GM18498 (cell line): ENCODE measurements around the gene EXOC6B.
"Not testable (repeated sequence)": the region's sequence is repeated elsewhere in the genome, so short reads cannot be mapped to it uniquely, and the experiment has no call there.

Experiments used
- ATAC-seq: cut with Tn5 transposase; IDR thresholded peaks from one replicate; pipeline ENCODE4 v1.9.1; 2021; ENCODE audit warnings: mild to moderate bottlenecking, moderate library complexity; ENCODE audit not compliant: unreplicated experiment

The EXOC6B gene

DNA sequence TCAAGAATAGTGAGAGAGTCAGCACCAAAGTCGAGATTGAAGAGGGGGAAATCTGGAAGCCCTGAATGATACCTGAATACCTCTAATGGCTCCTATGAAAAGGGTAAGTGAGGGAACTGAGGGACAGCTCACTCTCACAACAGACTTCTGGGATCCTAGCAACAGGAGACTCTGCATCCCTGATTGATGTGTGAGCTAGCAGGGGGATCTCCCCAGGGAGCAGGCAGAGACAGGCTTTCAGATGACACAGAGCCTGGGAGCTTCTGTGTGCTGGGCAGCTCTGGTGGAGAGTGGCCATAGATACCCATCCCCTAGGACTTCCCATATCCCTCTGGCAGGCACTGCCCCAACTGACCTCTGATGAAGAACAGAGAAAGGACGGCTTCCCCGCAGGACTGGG, 206.2 kb downstream of the EXOC6B start:
- ATAC-seq, result no peak

DNA sequence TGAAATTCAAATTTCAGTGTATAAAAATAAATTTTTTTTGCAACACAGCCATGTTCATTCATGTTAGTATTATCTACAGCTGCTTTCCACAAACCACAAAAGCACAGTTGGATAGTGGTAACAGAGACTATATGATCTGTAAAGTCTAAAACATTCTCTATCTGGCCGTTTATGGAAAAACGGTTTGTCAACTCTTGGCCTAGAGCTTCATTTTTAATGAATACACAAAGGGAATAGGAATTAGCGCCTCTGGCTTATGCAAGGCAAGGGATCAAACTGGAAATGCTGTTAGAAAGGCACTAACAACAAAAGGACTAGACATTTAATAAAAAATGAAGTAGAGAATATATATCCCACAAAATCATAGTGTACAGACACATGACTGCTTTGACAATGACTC, 211.9 kb downstream of the EXOC6B start:
- no peak for ATAC-seq

DNA sequence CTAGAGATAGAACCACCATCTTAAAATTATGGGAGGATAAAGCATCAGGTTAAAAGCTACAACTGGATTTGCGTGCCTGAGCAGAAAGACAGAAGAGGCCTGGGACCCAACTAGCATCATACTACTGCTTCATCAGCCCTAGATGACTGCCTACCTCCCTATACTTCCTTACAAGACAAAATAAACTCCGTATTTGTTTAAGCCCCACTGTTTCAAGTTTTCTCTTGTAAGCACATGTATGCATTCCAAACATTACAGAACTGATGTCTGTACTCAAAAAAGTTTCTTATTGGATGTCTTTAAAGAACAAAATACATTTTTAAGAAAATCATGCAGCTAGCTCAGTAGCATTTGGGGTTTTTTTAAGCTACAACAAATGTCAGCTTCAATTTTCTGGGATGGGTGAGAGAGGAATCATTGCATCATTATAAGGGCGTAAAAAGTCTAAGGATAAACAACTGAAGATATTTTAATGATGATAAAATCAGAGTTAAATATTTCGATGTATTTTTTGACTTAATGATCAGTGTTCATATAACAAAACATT, 213.1 kb downstream of the EXOC6B start:
- no peak for ATAC-seq

DNA sequence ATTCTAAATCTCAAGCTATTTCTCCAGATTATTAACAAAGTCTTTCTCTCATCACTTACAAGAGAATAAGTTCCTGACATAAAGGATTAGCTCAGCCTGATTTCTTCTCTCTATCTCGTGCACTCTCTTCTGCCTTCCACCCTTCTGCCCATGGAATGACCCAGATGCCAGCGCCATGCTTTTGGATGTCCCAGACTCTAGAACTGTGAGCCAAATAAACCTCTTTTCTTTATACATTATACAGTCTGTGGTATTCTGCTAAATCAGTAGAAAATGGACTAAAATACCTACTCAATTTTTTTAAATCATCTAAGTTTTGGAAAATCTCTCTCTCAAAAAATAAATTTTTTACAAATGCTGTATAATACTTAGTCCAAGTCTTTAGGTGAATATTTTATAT, 218.6 kb downstream of the EXOC6B start:
- no peak for ATAC-seq

DNA sequence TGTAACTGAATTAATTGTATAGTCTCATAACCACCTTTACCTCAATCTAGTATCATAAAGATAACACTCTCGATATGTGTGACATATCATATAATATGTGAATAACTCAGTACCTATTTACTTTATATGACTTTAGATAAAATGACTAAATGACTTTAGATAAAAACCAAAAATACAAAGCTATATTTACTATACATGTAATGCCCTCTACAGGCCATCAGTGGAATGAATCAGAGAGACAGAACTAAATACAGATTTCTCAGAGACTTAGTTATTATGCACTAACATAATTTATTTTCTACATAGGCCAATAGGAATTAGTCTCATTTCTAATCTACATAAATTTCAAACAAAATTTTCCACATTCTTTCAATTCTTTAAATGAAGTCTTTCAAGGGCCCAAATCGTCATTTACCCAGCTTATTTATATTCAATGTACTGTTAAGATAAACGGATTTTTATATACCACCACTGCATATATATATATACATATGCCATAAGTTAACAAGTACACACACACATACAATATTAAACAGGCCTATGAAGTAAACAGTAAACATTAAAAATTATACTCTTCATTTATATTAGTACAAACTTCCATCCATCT, 219.9 kb downstream of the EXOC6B start:
- no peak for ATAC-seq

DNA sequence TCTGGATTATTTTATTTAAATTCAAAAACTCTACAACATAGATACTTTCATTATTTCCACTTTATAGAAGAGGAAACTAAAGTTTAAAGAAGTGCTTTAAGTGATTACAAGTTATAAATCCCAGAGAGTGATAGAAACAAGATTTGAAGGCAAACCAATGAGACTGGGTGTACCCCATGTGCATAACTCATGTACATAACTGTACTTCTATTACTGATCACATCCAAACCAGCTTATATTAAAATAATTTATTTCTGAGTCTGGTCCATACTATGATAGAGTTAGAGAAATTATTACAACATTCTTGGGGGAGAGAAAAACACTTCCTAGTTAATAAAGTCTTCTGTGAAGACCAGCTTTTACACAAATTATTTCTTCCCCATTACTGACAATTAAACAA, 221.4 kb downstream of the EXOC6B start:
- no peak for ATAC-seq

DNA sequence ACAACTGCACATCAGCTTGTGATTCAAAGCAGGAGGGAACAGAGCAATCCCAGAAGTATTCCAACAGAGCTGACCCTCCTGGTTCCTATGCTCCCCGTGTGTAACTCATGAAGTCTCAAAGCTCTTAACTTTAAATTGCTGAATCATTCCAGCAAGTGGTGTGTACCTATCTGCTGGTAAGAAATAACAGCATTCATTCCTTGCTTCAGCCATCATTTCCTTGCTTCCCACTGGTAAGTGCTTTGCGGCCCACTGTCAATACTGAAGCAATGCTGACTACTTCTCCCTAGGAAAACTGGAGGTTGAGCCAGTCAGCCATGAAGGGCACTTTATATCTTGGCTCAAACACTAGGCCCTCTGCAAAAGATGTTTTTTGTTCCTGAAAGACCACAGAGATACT, 222.4 kb downstream of the EXOC6B start:
- no peak for ATAC-seq

DNA sequence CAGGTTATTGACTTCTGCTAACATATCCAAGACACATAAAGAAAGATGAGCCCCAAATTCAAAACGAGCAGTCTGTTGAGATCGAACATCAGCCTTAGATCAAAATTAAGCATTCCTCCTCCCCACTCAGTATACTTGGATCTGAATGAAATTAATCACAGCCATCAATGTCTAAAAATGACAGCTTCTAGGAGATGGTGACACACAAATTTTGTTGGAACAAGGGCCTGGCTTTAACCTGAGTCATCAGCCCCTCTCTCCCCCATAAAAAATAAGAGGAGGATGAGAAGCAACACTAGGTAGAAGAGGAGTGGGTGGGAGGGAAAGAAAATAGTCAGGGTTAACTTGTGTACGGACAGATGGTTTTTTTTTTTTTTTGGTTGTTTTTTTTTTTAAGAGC, 223.1 kb downstream of the EXOC6B start:
- no peak for ATAC-seq

DNA sequence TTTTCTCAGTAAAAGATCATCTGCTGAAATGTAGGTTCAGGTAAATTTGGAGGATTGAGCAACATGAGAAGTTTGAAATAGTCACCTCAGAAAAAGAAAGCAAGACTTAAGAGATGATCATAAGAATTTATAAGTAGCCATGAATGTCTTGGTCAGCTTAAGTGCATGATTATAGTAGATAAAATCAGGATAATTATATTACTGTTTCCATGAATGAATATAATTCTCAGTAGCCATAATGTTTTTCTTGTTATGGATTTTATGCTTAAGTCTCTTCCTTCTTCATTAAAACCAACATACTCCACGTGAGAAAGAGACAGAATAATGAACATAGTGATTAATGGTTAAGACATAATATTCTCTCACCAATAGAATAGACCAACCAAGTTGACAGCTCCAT, 223.7 kb downstream of the EXOC6B start:
- no peak for ATAC-seq

DNA sequence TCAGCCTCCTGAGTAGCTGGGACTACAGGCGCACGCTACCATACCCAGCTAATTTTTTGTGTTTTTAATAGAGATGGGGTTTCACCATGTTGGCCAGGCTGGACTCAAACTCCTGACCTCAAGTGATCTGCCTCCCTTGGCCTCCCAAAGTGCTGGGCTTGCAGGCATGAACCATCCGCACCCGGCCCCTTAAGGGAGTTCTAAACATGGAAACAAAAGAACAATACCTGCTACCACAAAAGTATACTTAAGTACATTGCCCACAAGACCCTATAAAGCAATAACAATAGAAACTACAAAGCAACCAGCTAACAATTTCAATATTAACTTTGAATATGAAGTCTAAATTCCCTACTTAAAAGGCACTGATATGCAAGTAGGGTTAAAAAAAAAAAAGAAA, 242.0 kb downstream of the EXOC6B start:
- not testable (repeated sequence) for ATAC-seq

DNA sequence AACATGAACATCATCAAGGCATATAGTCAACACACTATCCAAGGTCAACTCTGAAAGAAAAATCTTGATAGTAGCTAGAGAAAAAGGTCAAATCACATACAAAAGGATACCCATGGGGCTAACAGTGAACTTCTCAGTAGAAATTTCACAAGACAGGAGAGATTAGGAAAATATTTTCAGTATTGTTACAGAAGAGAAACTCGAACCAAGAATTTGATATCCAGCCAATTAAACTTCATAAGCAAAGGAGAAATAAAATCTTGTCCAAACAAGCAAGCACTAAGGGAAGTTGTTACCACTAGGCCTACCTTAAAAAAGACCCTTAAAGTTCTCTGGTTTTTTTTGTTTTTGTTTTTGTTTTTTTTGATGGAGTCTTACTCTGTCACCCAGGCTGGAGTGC, 242.5 kb downstream of the EXOC6B start:
- ATAC-seq, result no peak

DNA sequence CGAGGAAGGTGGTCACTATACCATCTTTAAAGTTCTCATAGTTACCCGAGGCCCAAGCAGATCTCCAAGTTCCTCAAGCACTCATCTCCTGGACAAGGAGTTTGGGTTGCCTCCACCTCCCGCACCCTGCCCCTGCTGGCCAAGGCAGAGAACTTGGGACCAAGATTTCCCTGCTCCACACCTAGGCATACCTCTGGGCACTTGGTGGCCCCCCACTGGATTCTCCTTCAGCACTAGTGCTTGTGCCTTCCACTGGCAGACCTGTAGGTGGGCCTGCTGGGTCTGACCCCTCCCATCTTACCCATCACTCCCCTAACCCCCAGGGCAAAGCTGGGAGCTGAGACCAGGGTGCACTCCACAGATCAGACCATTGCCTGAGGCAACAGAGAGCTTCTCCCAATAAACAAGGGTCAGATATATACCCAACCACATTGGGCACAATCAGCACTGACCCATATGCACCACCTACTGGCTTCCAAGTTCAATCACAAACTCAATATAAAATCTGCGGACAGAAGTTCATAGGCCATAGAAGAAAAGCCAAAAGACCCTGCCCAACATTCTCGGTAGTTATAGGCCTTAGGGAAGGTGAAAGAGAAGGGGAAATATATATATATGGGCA, 244.2 kb downstream of the EXOC6B start:
- ATAC-seq, result no peak

DNA sequence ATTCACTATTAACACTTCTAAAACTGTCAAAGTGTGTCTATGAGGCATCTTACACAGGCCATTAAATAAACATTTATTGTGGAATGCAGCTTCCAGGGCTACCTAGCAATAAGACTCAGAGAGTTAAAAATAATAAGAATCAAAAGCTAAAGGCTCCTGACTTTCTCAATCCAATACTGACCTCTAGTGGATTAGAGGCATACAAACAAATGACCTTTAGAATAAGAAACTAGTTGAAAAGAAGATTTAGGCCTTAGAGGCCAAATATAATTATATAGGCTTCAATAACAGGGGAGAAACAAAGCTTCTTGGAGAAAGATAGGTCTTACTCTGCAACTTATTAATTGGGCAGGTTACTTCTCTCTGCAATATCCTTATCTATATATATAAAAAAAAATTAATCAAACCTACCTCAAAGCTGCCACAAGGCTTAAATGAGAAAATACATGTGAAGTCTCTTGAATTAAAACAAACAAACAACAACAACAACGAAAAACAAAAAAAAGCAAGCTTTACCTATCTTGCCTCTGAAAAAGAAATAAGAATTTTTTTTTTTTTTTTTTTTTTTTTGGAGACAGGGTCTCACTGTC, 246.1 kb downstream of the EXOC6B start:
- no peak for ATAC-seq

DNA sequence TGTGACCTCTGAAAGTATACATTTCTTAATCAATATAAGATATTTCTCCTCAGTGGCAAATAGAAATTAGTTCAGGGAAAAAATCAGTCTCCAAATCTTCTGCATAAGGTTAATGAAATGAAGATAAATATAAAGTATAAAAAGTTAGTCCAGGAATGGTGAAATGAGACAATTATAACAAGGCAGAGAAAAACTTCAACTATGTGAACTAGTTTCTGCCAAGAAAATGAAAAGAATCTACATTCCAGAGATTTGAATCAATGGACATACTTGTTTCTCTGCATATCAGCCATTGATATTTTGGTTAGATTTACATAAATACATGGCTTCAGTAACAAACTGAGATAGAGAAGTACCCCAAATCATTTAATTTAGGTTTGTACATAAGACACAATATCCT, 249.0 kb downstream of the EXOC6B start:
- no peak for ATAC-seq

DNA sequence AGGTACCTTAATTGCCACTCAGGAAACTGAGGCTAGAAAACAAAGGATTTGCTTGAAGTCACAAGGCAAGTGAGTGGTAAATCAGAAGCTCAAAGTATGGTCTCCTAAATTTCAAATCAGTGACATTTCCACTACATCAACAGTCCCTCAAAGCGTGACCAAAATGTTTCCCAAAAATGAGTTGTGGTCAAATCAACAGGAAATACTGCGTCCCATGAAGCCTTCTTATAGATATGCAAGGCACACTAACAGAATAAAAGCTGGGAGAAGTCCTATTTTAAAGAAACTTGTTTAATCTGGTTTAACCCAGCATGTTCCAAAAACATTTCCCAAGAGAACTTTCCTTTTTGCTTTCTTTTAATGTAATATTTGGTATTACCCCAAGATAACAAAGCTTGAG, 249.4 kb downstream of the EXOC6B start:
- ATAC-seq, result no peak

DNA sequence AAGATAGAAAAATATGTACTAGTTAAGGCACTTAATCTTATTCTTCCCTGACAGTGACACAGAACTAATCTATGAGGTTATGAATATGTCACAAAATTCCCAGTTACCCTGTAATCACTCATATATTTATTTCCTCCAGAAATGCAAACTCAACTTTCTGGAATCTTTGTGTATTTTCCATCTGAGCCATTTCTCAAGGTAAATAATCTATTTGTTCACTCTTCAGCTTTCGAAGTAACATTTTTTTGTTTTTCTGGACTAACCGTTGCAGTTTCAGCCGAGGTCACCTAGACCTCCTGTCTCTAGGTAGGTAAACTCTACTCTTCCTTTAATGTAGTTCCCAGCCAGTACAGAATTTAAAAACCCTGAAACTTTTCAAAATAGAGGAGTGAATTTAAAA, 250.9 kb downstream of the EXOC6B start:
- ATAC-seq, result no peak

DNA sequence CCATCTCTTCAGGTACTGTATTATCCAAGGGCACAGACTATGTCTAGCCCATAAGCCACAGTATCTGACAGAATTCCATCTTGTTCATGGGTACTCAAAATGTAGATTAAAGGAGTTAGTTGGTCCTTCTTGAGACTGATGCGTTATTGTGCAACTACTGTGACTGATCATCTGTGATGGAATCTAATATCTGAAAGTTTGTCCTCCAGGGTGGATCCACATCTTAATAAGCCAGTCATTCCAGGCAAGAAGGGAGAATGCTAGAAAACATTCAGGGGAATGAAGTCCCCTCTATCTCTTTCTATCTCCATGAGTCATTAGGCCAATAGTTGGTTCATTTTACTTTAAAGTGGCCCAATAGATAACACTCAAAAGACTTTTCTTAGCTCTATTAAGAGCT, 252.6 kb downstream of the EXOC6B start:
- ATAC-seq, result no peak

DNA sequence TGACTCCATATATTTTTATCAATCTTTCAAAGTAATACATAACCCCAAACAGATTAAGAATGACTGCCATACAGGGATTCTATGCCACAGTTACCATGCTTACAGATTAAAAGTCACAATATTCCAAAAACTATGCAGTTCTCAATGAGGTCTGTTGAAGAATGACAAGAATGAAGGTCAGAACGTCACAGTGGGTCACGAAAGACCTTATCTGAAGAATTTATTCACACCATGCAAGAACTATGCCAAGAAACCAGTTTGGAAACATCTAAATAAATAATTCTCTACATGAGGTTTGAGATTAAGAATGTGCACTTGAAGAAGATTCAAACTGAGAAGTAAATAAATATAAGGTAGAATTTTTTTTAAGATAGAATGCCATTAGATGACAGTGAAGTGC, 253.3 kb downstream of the EXOC6B start:
- ATAC-seq, result no peak

DNA sequence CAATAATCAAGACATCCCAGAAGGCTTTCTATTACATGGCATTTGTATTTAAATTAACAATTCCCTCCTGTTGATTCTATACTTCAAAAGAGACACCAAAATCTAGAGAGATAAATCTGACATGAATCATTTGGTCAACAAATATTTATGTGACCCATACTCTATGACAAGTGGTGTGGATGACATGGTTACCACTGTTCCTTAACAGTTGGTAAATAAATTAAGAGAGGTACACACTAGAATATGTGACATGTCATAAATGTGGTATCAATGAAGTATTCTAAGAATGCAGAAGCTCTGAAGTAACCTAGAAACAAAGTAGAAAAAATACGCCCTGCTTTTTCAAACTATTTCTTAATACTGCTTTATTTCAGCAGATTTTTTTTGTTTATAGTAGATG, 255.4 kb downstream of the EXOC6B start:
- ATAC-seq, result no peak

DNA sequence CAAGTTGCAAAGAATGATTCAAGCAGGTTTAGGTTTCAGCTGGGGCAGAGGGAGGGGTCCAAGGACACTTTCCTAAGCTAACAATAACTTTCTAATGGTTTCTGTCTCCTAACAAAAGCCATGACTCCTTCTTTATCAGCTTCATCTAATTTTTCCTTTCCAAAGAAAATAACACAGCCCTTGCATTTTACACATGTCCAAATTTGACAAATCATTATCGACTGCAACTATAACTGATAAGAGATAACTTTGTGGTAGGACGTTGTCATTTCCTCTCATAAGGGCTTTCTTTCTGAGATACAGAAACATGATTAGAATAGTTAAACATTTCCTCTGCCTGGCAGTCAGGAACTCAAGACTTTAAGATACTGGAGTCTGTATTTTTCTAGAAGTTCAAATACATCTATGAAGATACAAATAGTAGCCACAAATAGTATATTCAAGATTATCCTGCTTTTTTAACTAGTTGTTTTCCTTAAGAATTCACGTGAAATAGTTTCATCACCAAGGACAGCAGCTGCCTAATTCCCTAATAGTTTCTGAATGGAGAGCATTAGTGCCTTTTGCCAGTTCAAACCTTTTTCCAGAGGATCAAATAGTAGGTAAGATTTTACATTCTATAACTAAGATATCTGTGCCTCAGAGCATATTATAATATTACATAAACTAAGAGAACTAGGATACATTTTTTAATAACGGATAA, 263.2 kb downstream of the EXOC6B start:
- no peak for ATAC-seq

DNA sequence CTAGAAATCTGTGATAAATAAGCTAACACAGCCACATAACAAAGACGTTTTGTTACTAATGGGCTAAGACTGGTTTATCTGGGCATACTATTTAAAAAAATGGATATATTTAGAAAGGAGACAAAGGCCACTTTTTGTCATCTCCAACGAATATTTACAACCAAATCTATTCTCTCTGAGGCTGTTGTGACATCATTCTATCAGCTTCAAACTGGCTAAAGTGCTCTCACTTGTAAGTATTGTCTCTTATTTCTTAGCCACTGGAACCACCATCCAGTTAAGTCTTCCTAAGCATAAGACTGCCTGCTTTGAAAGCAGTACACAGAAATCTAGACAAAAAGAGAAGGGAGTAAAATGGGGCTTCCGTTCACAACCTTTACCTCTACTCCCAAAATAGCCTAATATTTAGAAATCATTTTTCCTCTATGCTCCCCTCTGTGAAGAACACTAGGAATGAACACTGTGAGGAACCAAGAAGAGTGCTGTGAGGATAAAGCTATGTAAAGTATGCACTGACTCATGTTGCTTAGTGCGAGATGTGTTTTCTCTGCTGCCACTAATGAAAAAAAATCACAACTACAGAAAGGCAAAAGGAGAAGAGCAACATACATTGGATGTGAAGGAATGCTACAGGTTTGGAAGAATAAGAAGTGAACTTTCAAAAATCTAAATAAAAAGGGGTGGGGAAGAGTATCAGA, 264.1 kb downstream of the EXOC6B start:
- no peak for ATAC-seq
